NCI-H460 (cell line): Measurements from ENCODE around the gene DVL2. TPM values are rescaled to one million over a fixed set of nuclear protein-coding genes. Genes with fewer than 3 reads are reported as not detected.
A peak's percentile ranks its signal among the peaks of the same experiment; 100 is the strongest.

Experiments
- DNase-seq: peaks from one replicate; pipeline ENCODE4 v3.0.0-alpha.2; 2016; ENCODE audit warnings: low read depth; ENCODE audit errors: extremely low read depth
- total RNA-seq: library from RNA; depleted of rRNA; stranded (reverse); fragments of >200 nt; shearing (Covaris generic); gene quantifications from 2 replicates; pipeline ENCODE4 v1.2.3, GENCODE V29; 2014

DVL2 gene
- total RNA-seq, 1 experiment from 2014 or later = 49.5 TPM

DNA sequence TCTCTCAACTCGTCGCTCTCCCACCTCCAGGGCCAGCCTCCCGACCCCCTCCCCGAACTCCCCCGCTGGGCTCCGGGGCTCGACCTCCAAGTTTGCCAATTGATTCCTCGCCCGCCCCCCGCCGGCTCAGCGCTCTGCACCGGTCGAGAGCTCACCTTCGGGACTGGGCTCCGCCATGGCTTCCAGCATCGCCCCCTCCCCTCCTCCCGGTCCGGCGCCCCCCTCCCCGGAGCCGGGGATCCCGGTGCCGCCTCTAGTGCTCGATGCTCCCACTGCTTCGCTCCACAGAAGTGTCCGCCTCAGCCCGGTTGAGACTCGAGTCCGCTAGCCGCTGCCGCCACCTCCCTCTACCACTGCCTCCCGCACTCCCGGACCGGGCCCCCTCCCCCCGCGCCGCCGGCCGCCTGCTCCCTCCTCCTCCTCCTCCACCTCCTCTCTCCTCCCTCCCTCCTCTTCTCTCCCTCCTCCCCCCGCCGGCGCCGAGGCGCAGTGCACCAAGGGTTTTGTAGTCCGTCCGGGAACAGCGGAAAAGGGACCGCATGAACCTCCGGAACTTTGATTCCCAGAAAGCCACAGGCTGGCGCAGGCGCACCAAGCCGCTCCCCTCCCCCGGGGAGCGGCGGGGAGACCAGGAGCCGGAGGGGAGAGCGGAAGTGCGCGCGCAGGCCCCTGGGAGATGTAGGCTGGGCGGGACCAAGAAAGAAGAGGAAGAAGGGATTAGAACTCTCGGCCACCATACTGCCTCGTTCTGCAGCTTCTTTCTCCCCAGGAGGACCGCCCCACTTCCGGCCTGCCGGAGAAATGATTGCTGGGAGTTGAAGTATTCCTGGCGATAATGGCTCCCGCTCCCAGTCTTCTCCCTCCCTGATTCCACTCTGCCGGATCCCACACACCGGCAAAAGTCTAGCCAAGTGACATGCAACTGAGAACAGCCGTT, 5.0 kb upstream of the DVL2 start, which contains the start of gene PHF23:
Gene PHF23 (minus strand): TSS at position 367 of the 937 bp plus-strand sequence. CDS start 178 bp downstream, at position 189.
- peak; percentile 99 for DNase-seq

DNA sequence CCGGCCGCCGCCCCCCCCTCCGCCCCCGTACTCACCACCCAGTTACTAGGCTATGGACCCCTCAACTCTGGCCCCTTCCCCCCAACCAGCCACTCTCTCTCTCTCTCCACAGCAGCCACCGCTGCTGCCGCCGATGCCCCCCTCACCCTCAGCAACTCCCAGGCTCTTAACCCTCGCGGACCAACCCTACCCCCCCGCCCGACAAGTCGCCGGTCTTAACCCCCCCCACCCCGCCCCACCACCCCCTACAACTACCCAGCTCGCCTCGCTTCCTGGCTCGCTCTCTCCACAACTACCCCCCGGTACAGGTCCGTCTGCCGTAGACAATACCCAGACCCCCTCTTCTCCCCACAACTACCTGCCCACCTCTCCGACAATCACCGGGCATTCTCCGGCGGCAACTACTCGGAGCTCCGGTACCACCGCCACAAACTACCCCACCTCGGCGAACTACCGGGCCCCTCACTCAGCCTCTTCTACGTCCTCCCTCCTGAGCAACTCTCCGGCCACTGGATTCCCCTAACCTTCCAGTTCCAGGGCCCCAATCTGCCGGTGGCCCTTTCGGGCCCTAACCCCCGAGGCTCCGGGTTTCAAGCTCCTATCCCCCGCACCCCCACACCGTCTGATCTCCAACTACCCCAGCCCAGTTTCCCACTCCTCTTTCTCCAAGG, 4.2 kb upstream of the DVL2 start:
- DNase-seq = no peak

DNA sequence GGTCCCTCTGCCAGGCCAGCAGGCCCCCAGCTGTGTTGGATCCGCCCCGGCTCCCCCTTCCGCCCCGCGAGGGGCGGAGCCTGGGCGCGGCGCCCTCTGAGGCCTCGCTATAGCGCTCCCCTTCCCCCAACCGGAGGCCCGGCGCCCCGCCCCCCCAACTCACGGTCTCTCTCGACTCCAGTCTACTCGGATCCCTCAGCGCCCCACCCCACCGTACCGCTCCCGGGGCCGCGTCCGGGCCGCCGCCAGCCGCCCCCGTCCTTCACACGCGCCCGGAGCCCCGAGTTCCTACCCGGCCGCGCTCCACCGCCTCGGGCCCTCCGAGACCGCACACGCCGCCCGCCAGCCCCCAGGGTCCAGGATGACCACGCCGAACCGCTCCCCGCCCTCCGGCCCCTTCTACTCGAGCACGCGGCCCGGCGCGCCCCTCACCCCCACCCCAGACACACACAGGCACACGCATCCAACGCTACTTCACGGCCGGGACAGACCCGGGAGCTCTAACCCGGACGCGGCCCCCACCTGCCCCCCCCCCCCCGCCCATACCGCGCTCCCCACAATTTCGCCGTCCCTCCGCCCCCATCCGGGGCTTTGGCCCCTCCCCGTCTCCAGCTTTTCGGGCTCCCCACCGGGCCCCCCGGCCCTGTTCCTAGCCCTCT, 3.6 kb upstream of the DVL2 start:
- peak; percentile 69 for DNase-seq

DNA sequence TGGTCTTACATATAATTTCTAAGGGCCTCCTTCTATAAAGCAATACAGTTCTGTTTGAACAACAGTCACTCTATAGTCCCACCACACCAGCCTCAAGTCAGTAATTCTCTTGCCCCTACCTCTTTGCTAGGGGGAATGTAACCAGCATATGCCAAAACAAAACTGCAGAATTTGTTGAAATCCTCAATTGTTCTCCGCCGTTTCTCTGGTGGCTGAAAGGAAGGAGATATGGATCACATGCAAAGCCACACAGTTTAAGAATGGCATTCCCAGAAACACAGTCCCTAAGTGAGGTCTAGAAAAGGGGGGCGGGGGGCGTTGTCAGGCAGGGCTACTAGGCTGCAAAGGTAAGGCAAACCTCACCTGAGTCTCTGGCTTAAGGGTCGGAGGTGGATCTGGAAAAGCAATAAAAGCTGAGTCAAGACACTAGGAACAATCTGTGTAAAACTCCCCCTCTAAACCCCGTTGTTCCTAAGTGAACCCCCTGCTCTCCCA, 3.0 kb upstream of the DVL2 start:
- DNase-seq = no peak

GRCh38 chr17:7236808-7237207, 2.5 kb upstream of the DVL2 start:
- DNase-seq = no peak

DNA sequence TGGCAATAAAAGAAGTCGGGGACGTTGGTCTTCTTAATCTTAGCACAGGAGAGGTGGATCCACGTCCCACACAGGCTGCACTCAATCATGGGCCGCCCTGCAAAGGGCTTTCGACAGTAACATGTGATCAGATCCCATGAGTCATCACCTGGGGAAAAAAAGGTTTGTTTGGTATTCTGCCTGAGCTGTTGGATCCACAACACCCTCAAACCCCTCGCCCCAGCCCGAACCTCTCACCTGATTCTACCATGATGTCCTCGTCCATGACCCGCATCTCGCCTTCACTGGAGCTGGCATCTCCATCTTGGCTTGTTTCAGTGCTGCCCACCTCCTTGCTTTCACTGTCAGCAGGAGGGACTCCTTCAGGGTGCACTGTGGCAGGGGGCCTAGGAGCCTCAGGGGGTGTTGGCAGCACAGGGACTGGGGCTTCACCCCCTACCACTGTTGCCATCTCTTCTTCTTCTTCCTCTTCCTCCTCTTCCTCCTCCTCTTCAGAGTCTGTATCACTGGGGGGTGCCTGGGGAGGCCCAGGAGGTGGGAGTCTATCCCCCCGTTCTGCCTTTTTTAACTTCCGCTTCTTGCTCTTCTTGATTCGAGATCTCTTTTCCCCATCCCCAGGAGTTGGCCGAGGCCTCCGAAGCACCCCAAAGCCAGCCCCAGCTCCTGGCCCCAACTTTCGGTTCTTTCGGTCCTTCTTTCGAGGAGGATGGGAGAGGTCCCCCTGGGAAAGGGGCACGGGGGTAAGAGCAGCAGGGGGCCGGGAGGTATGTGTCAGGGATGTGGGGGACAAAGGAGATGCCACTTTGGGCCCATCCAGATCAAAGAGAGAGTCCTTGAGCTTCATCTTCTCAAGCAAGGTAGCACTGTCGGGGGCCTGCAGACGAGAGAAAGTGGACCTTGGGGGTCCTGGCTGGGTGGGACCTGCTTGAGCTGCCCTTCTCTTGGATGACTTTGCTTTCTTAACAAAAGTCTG, 1.7 kb upstream of the DVL2 start:
- no peak for DNase-seq

- DNase-seq = no peak
Measured at GRCh38 chr17:7233701-7234082, 625 bp downstream of the DVL2 start.

- no peak for DNase-seq
Measured at GRCh38 chr17:7232114-7232513, 2.2 kb downstream of the DVL2 start.

GRCh38 chr17:7229504-7229903, 4.8 kb downstream of the DVL2 start:
- DNase-seq = no peak

GRCh38 chr17:7228920-7229319, 5.4 kb downstream of the DVL2 start:
- DNase-seq = no peak

GRCh38 chr17:7226721-7227710, 7.3 kb downstream of the DVL2 start:
- DNase-seq = no peak

- DNase-seq = no peak
Measured at GRCh38 chr17:7225711-7226331, 8.5 kb downstream of the DVL2 start.

DNA sequence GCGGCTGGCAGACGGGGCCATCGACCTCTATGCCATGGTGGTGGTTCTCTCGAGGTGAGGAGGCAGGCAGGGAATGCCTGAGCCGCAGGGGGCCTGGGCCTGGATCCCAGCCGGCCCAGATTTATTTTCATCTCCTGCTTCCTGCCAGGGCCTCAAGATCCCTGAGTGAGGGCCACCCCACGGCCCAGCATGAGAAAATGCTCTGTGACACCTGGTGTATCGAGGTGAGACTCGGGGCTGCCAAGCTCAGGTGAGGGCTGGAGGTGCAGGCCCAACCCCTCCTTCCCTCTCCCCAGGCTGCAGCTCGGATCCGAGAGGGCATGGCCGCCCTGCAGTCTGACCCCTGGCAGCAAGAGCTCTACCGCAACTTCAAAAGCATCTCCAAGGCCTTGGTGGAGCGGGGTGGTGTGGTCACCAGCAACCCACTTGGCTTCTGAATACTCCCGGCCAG, 9.6 kb downstream of the DVL2 start:
- DNase-seq = no peak

DNA sequence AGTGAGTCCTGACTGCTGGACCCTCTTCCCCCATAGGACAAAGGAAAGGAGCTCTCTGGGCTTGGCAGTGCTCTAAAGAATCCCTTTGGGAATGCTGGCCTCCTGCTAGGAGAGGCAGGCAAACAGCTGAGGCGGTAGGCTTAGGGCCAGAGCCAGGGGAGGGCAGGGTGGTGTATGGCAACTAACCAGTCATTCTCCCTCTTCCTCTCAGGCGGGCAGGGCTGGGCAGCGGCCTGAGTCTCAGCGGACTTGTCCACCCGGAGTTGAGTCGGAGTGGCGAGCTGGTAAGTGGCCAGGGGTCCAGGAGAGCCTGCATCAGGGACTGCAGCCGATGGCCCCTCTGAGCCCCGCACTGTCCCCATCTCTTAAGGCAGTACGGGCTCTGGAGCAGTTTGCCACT, 10.2 kb downstream of the DVL2 start:
- DNase-seq = no peak

DNA sequence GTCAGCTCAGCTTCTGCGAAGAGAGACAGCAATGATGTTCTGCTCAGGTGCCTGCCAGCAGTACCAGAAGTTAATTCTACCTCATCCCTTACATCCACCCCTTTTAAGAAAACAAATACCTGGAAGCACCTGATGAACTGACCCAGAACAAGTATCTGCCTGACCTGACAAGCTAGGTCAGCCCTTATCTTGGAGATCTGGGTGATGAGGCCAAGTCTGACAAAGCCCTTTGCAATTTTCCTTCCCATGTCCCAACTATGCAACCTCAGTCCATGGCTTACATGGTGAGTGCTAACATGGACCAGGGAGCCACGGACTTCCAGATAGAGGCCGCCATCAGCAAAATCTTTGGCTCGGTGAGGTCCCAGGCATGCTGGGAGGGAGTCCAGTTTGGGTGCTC, 10.9 kb downstream of the DVL2 start:
- no peak for DNase-seq

DNA sequence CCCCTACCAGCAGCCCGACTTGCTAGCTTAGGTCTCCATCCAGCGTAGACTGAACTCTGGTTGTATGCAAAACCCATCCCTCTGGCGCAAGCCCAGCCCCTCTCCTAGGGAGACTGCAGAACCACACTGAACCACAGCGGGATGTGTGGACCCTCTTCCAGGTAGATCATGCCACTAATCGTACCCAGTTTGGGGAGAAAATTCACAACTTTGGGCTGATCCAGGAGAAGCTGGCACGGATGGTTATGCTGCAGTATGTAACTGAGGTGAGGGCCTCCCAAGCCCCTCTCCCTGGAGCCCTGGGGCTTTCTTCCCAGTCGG, 11.4 kb downstream of the DVL2 start:
- no peak for DNase-seq

DNA sequence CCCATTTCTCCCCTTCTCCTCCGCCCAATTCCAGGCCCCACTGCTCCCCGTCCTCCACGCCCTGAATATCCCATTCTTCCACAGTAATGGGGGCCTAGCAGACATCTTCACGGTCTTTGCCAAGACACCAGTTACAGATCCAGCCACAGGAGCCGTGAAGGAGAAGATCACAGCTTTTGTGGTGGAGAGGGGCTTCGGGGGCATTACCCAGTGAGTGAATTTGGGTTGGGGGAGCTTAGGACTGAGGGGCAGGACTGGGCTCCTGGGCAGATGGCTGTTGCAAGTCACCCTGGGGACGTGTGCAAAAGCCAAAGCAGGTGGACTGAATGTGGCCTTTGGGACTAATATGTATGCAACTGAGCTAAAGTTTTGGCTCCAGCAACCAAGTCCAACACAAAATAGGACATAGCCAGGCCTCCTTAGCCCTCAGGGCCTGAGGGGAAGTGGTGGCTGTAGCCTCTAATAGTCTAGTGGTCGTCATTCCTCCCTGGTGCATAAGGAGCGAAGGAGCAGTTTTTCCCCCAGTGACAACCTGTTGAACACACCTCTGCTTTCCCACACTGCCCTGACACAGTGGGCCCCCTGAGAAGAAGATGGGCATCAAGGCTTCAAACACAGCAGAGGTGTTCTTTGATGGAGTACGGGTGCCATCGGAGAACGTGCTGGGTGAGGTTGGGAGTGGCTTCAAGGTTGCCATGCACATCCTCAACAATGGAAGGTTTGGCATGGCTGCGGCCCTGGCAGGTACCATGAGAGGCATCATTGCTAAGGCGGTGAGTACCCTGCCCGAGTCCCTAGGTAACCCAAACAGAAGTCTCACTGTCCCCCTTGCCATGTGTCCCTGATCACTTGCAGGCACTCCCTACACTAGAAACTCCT, 12.0 kb downstream of the DVL2 start:
- DNase-seq = no peak
